GM12878 (cell line): ENCODE measurements around the gene MSL2. TPM values are rescaled to one million over a fixed set of nuclear protein-coding genes. Genes with fewer than 3 reads are reported as not detected.
"Not testable (repeated sequence)": the region's sequence is repeated elsewhere in the genome, so short reads cannot be mapped to it uniquely, and the experiment has no call there.

Source experiments
- ATAC-seq: fragments of 200-7000 bp; cut with Tn5 transposase; 3 replicates; pipeline ENCODE4 v1.9.1; 2020; ENCODE audit warnings: mild to moderate bottlenecking, moderate library complexity
- BruUV-seq: library from RNA; stranded (reverse); fragments of 400-500 nt; replicated peaks from 2 replicates; lab custom pipeline; 2021; lab: Mats Ljungman, UMichigan
- CTCF ChIA-PET: fragments of 300-600 bp; sonication (Branson Sonifier 250); formaldehyde crosslinking; extraction: SDS; loops from one replicate; lab custom pipeline; 2021; ENCODE audit warnings: inconsistent platforms; lab: Yijun Ruan, JAX
- POLR2A ChIA-PET: fragments of 350-600 bp; formaldehyde crosslinking; extraction: SDS; loops from one replicate; lab custom pipeline; 2021; ENCODE audit warnings: inconsistent platforms; lab: Charles Lee
- RAD21 ChIA-PET: fragments of 300-600 bp; sonication (Branson Sonifier 250); formaldehyde crosslinking; loops from one replicate; lab custom pipeline; 2023; ENCODE audit warnings: antibody characterized with exemption; ENCODE audit not compliant: unreplicated experiment; lab: Charles Lee
- SMC1A ChIA-PET: fragments of 300-600 bp; sonication (Branson Sonifier 250); formaldehyde crosslinking; loops from one replicate; lab custom pipeline; 2023; ENCODE audit not compliant: unreplicated experiment, uncharacterized antibody; lab: Charles Lee
- DNase-seq: peaks from one replicate; pipeline ENCODE4 v3.0.0-alpha.2; 2011; ENCODE audit warnings: low read depth, low spot score
- FAIRE-seq: peaks from 3 replicates; lab custom pipeline; 2011; peaks lifted over from hg19 to GRCh38; lab: Jason Lieb, UNC
- H2AFZ ChIP-seq: 2 replicates; pipeline ENCODE4 v1.6.0; 2011; ENCODE audit warnings: low read depth, low read length, control low read depth; ENCODE audit not compliant: control insufficient read depth
- H3K27ac ChIP-seq: 2 replicates; pipeline ENCODE4 v1.5.1; 2011; ENCODE audit warnings: control low read depth; ENCODE audit not compliant: control insufficient read depth, insufficient read depth
- H3K27me3 ChIP-seq, 2 experiments: replicated peaks in 1 of 2; 2 replicates each; pipeline versions ENCODE4 v1.6.0 to v1.6.1; 2011; ENCODE audit warnings: low read length in 1 of 2; ENCODE audit not compliant: control insufficient read depth in 2 of 2, insufficient read depth in 2 of 2
- H3K36me3 ChIP-seq, 2 experiments: 2 replicates each; pipeline ENCODE4 v1.5.1; 2011; ENCODE audit warnings: low read length in 1 of 2; ENCODE audit not compliant: control insufficient read depth in 2 of 2, insufficient read depth in 2 of 2
- H3K4me1 ChIP-seq: 2 replicates; pipeline ENCODE4 v1.6.1; 2011; ENCODE audit warnings: mild to moderate bottlenecking, low read length, moderate library complexity, mixed read lengths; ENCODE audit not compliant: control insufficient read depth, insufficient read depth
- H3K4me2 ChIP-seq: 2 replicates; pipeline ENCODE4 v1.6.0; 2011; ENCODE audit warnings: control low read depth; ENCODE audit not compliant: control insufficient read depth, insufficient read depth
- H3K4me3 ChIP-seq: fragments of 200-600 bp; sonication (generic); 2 replicates; pipeline ENCODE4 v1.5.1; 2016
- H3K79me2 ChIP-seq: 2 replicates; pipeline ENCODE4 v1.6.0; 2011; ENCODE audit warnings: low read length; ENCODE audit not compliant: control insufficient read depth, insufficient read depth
- H3K9ac ChIP-seq: 2 replicates; pipeline ENCODE4 v1.8.0; 2011; ENCODE audit warnings: low read length, control low read depth, mixed read lengths; ENCODE audit not compliant: control insufficient read depth, insufficient read depth
- H3K9me3 ChIP-seq: replicated peaks from 3 replicates; pipeline ENCODE4 v1.5.1; 2011; ENCODE audit warnings: mild to moderate bottlenecking, low read length; ENCODE audit not compliant: control insufficient read depth, insufficient read depth
- H4K20me1 ChIP-seq: 2 replicates; pipeline ENCODE4 v1.6.0; 2011; ENCODE audit not compliant: control insufficient read depth, insufficient read depth
- HCFC1 ChIP-seq: fragments of 150-350 bp; IDR thresholded peaks from 2 replicates; pipeline ENCODE4 v1.6.1; 2014; ENCODE audit warnings: low read length
- HDGF ChIP-seq: fragments of 450-650 bp; IDR thresholded peaks from 2 replicates; pipeline ENCODE4 v1.6.1; 2016; ENCODE audit warnings: antibody characterized with exemption
- MYB ChIP-seq: fragments of 150-350 bp; IDR thresholded peaks from 2 replicates; pipeline ENCODE4 v1.6.1; 2014; ENCODE audit warnings: mild to moderate bottlenecking, low read depth, low read length, borderline replicate concordance
- RELA ChIP-seq: fragments of 450-650 bp; IDR thresholded peaks from 2 replicates; pipeline ENCODE4 v1.8.0; 2014; ENCODE audit warnings: borderline replicate concordance; ENCODE audit not compliant: partially characterized antibody
- SMARCA5 ChIP-seq: fragments of 450-650 bp; IDR thresholded peaks from 2 replicates; pipeline ENCODE4 v1.6.1; 2017; ENCODE audit warnings: mild to moderate bottlenecking
- TAF1 ChIP-seq: IDR thresholded peaks from 2 replicates; pipeline ENCODE4 v1.6.1; 2011; ENCODE audit warnings: mild to moderate bottlenecking, low read depth, low read length, borderline replicate concordance
- ZNF622 ChIP-seq: fragments of 450-650 bp; IDR thresholded peaks from 2 replicates; pipeline ENCODE4 v1.6.1; 2017; ENCODE audit warnings: mild to moderate bottlenecking, inconsistent platforms
- WGBS: methylation state at CpG from one replicate; pipeline ENCODE4 v1.1.6; 2016; ENCODE audit warnings: low lambda C conversion rate; ENCODE audit not compliant: insufficient replicate concordance, insufficient coverage; ENCODE audit errors: missing lambda C conversion rate; 5-methylcytosine and 5-hydroxymethylcytosine counted together
- in situ Hi-C: fragments of 300-500 bp; cut with MboI; formaldehyde crosslinking; loops from 9 replicates; pipeline ENCODE4 v1.14.3; 2018; ENCODE audit warnings: mixed read lengths
- intact Hi-C: fragments of 100-400 bp; cut with micrococcal nuclease; formaldehyde crosslinking; loops from one replicate; pipeline ENCODE4 v1.14.2; 2022; ENCODE audit not compliant: unreplicated experiment
- polyA plus RNA-seq, 11 experiments: library from polyadenylated mRNA; depleted of rRNA in 4 of 11; unstranded in 6 of 11; stranded (reverse) in 5 of 11; fragments of >200 nt; fragmentation: Nextera tagmentation in 4 of 11; fragmentation: Illumina TruSeq in 1 of 11; extraction: Ambion mirVana in 4 of 11; extraction: Trizol in 1 of 11; gene quantifications; 1 replicate in 1 of 11; 2 replicates in 10 of 11; pipeline versions ENCODE4 v1.2.1 to v1.2.3, GENCODE V29; 2011 to 2016; ENCODE audit warnings: inconsistent platforms in 2 of 11, missing spikeins in 2 of 11, low read depth in 1 of 11
- total RNA-seq, 4 experiments: library from RNA; depleted of rRNA in 3 of 4; stranded (reverse); fragments of >200 nt in 3 of 4; fragmentation: Illumina TruSeq in 1 of 4; extraction: Trizol in 1 of 4; gene quantifications; 2 replicates each; pipeline versions ENCODE4 v1.2.1 to v1.2.3, GENCODE V29; 2013 to 2021
- TF ChIP-seq, protein P1 (sequence below): IDR thresholded peaks from 2 replicates; pipeline ENCODE4 v1.6.1; 2011; ENCODE audit warnings: low read depth, low read length, improper control_type of control experiment, borderline replicate concordance

The MSL2 gene
- total and polyA plus RNA-seq, 10 of the 15 experiments (the other 5 are each of a cell fraction or from before 2014, with no cell fraction given), result 3.5 to 31.7 (median 10.5) TPM

DNA sequence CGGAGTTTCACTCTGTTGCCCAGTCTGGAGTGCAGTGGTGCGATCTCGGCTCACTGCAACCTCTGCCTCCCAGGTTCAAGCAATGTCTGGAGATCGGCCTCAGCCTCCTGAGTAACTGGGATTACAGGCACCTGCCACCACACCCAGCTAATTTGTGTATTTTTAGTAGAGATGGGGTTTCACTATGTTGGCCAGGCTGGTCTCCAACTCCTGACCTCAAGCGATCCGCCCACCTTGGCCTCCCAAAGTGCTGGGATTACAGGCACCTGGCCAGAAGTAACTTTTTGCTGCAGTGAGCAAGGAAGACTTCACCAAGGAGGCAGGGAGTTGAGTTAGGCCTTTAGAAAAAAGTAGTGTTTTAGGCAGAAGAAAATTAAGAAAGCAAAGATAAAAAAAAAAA lies 3.9 kb downstream of the MSL2 start:
- ChIA-PET RAD21 (interaction anchor here (1.0 to 3.2 kb wide), 4 partner anchors 9 to 560 kb away, joined by 3 to 12 read pairs (median 8); partner anchors contain the start of genes PCCB and STAG1), SMC1A (interaction anchor here (2.6 to 3.0 kb wide), 2 partner anchors 59 to 561 kb away, joined by 11 to 13 read pairs; partner anchors contain the start of genes PCCB and STAG1), CTCF (interaction anchor here (1.5 kb wide), 1 partner anchor 560 kb away, joined by 5 read pairs; the partner anchor contains the start of gene STAG1), POLR2A (interaction anchor here (0.9 to 1.5 kb wide), 2 partner anchors 37 to 669 kb away, joined by 3 to 4 read pairs; partner anchors contain the start of gene NCK1)
- H3K9me3 ChIP-seq, ATAC-seq, H2AFZ ChIP-seq, H3K27ac ChIP-seq, H3K36me3 ChIP-seq, H3K27me3 ChIP-seq, in situ Hi-C loops, DNase-seq, FAIRE-seq, BruUV-seq, H3K4me1 ChIP-seq: not testable (repeated sequence)
- peaks cover 92% of the 10 kb centered on the region for H3K79me2 ChIP-seq
- peak overlapping the region; percentile 69 for H3K4me2 ChIP-seq
- intact Hi-C loops, result loop anchor here (2.0 to 10.0 kb wide), 4 partner anchors 13 to 823 kb away; no protein-coding TSS in a partner anchor
- peaks cover 16% of the 10 kb centered on the region for H4K20me1 ChIP-seq
- TF ChIP-seq HDGF, result 0 out of 2 replicates have a peak, but pooled peaks have one; percentile 53
- H3K9ac ChIP-seq, result peak overlapping the region; percentile 99
- WGBS, result 2% methylated on average over 6 of the region's 6 CpGs
- peak overlapping the region; percentile 83 for H3K4me3 ChIP-seq

DNA sequence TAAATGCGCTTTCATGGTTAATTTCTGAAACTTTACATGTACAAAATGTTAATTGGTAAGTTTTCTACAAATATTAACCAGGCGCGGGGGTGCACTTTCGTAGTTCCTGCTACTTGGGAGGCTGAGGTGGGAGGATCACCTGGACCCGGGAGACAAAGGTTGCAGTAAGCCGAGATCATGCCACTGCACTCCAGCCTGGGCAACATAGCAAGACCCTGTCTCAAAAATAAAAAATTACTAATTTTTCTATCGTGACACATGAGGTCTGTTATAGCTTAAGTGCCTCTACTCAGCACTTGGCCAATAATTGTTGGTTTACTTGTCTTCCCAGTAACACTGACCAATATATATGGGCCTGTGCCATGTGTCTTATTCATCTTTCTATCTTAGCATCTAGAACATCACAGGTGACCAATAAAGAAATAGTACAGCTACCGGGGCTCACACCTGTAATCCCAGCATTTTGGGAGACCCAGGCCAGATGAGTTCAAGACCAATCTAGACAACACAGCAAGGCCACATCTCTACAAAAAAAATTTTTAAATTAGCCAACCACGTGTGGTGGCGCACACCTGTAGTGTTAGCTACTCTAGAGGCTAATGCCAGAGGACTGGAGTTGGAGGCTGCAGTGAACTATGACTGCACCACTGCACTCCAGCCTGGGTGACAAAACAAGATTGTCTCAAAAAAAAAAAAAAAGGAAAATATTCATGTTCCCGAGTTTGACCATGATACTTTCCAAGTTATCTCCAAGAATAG lies 6.1 kb downstream of the MSL2 start:
- CTCF ChIA-PET, result interaction anchor here (0.9 to 1.2 kb wide), 4 partner anchors 113 to 824 kb away, joined by 3 to 4 read pairs (median 3); no protein-coding TSS in a partner anchor
- RAD21 ChIA-PET, result interaction anchor here (1.1 to 1.6 kb wide), 2 partner anchors 61 to 562 kb away, joined by 3 to 4 read pairs; partner anchors contain the start of gene STAG1
- DNase-seq, result no peak
- Histone ChIP-seq H3K27ac (no peak overlapping the region), H3K79me2 (peaks cover 100% of the 10 kb centered on the region), H3K4me2 (peak overlapping the region; percentile 50; the same call in 1 of the 2 replicates), H4K20me1 (peaks cover 18% of the 10 kb centered on the region), H3K9me3 (no peaks in the 10 kb centered on the region; the same call in 2 of the 3 replicates), H3K9ac (no peak overlapping the region), H3K36me3 (peaks cover 0 to 2% of the 10 kb centered on the region in 2 experiments; a peak in 1 of 4 replicates), H2AFZ (no peak overlapping the region), H3K27me3 (no peaks in the 10 kb centered on the region), H3K4me1 (peaks cover 4% of the 10 kb centered on the region; the same call in 1 of the 2 replicates), H3K4me3 (peak overlapping the region; percentile 83; the same call in 1 of the 2 replicates)
- in situ Hi-C loops, result loop anchor here (5.0 kb wide), 1 partner anchor 557 kb away; no protein-coding TSS in a partner anchor
- no peak for FAIRE-seq
- intact Hi-C loops, result loop anchor here (5.0 to 10.0 kb wide), 3 partner anchors 113 to 825 kb away; no protein-coding TSS in a partner anchor
- ATAC-seq, result no peak
- SMC1A ChIA-PET, result interaction anchor here (1.0 to 1.5 kb wide), 4 partner anchors 17 to 110 kb away, joined by 3 to 4 read pairs (median 3); no protein-coding TSS in a partner anchor
- no TSS peak for BruUV-seq
- POLR2A ChIA-PET, result interaction anchor here (0.7 to 1.4 kb wide), 2 partner anchors 9 to 14 kb away, joined by 3 to 4 read pairs; no protein-coding TSS in a partner anchor
- 90% methylated on average over 11 of the region's 11 CpGs for WGBS
- TF ChIP-seq SMARCA5 (no peak), ZNF622 (no peak), MYB (no peak), RELA (no peak), TAF1 (no peak), HCFC1 (no peak)
- TF ChIP-seq, protein P1, sequence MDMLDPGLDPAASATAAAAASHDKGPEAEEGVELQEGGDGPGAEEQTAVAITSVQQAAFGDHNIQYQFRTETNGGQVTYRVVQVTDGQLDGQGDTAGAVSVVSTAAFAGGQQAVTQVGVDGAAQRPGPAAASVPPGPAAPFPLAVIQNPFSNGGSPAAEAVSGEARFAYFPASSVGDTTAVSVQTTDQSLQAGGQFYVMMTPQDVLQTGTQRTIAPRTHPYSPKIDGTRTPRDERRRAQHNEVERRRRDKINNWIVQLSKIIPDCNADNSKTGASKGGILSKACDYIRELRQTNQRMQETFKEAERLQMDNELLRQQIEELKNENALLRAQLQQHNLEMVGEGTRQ, result no peak
